Activated gamma-delta T cell (primary cell): Measurements from ENCODE around the gene PRRG3.
"Not testable (repeated sequence)": the region's sequence is repeated elsewhere in the genome, so short reads cannot be mapped to it uniquely, and the experiment has no call there.

Experiments used
- DNase-seq: peaks from one replicate; lab custom pipeline; 2025; lab: John Stamatoyannopoulos, UW
- total RNA-seq, 2 donors: gene quantifications; one replicate each; lab custom pipeline; 2026; lab: John Stamatoyannopoulos, UW

PRRG3 gene
- total RNA-seq: 0 to 0.05 reads per million in 2 donors

- DNase-seq: no peak
Measured at GRCh38 chrX:151694661-151695582, at the start of gene PRRG3. Gene PRRG3, plus strand, starts transcription at chrX:151695458. Its CDS starts 3,357 bp downstream, at chrX:151698815.

DNA sequence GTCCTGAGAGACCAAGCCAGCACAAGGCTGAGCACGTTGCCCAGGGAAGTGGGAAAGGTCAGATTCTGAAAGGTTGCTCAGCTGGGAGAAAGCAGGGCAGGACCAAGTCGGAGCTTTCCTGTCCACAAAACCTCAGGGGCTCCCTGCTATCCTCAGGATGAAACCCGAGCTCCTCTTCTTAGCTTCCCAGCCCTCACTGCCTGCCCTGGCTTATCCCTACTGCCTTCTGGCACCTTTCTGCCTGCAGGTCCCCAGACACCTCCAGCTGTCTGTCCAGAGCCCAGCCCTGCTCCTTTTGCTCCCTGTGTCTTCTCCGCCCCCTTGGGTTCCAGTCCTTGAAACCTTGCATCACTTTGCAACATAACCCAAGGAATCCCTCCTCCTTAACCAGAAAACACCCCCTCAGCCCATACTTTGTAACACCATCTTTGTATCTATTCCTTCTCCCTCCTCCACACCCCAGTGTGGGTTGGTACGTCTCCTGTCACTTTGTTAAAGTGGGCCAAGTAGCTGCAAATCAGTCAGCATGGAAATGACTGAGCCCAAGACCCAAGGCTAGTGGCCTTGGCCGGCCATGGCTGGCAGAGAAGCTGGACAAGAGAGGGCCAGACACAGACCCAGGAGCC lies 20.0 kb upstream of the PRRG3 start:
- DNase-seq: no peak

- no peak for DNase-seq
Measured at GRCh38 chrX:151676196-151676595, 19.1 kb upstream of the PRRG3 start.

DNA sequence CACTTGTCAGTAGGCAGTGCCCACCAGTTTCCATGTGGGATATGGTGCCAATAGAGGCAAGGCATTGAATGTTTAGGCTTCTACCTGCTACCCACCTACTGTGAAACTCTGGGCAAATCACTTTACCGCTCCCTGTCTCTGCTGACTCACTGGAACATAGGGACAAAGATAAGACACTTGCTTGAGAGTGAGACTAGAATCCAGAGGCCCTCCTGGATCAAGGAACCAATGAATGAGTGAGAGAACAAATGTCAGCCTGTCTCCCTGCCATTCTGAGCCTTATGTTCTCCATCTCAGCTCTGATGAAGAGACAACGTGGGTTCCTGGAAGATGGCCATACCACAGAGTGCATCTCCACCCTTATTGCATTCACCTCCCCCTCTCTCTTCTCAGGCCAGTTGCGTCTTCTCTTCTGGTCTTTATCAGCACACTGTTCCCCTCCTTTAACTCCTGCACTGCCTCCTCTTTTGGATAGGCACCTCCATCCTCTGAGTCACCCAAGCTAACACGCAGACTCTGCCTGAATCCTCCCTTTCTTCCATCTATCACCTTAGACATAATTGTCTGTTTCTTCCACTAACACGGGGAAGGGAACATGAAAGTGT lies 15.4 kb upstream of the PRRG3 start:
- no peak for DNase-seq

GRCh38 chrX:151680805-151681204 lies 14.5 kb upstream of the PRRG3 start:
- DNase-seq: no peak

GRCh38 chrX:151687635-151688034 lies 7.6 kb upstream of the PRRG3 start:
- DNase-seq: no peak

DNA sequence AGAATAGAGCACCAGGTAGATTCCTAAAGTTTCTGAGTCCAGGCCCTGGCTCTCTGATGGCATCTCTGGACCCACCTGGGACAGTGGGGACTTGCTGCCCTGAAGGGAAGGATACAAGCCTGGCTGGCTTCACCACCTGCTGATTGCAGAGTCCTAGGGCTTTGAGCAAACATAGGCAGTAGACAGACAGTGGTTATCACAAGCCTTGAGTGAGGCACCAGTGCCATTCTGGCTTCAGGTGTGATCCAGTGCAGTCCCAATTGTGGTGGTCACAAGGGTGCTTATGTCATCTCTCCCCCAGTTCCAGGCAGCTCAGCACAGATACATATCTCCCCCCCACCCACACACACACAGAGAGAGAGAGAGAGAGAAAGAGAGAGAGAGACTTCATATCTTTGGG lies 6.6 kb upstream of the PRRG3 start:
- DNase-seq: no peak

- no peak for DNase-seq
Measured at GRCh38 chrX:151692825-151693224, 2.4 kb upstream of the PRRG3 start.

GRCh38 chrX:151694121-151694520 lies 1.1 kb upstream of the PRRG3 start:
- no peak for DNase-seq

DNA sequence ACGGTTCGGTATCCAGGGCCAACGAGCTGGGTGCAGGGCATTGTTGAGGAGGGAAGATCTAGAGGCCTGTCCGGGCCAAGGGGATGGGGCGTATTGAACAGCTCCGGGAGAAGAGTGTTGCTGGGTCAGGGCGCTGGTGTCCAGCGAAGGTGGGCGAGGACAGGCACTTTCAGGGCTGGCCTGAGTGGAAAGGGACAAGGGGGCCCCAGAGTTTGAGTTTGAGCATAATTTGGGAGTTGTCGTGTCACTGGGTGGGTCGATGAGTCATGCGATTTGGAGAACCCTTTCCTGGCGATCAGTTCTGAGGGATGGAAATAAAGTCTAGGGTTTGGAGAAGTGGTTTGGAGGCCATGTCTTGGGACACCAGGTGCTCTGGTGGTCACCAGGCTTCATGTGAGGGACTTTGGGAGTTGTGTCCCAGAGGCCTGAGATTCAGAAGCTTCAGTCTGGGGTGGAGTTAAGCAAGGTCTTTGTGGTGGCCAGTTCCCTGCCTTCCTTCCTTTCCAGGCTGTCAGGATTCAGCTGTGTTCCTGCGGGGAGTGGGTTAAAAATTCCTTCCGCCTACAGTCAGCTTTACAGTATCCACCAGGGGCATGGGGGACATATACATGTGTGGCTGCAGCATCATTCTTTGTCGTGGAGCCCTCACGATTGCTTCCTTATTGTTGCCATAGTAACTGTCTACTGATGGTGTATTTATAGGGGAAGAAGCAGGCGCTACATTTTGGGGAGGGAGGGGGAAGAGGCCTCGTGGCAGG lies 504 bp downstream of the PRRG3 start:
- no peak for DNase-seq

- DNase-seq: not testable (repeated sequence)
Measured at GRCh38 chrX:151697082-151697481, 1.8 kb downstream of the PRRG3 start.

- DNase-seq: no peak
Measured at GRCh38 chrX:151697522-151697921, 2.3 kb downstream of the PRRG3 start.

DNA sequence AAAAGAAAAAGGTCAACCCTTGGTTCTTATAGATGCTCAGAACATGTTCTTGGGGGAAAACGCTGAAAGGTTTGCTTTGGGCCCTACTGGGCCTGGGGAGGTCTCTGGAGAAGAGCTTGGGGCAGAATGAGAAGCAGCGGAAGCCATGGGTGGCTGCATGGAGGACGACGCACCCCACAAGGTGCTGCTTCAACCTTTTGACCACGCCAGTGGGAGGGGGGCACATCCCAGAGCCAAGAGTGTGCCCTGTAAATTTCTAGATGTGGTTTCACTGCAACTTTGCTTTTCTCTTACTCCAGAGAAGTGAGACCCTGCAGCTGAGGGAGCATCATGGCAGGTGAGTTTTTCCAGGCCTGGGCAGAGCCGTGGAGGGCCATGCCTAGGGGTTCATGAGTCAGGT lies 3.2 kb downstream of the PRRG3 start:
- DNase-seq: no peak

DNA sequence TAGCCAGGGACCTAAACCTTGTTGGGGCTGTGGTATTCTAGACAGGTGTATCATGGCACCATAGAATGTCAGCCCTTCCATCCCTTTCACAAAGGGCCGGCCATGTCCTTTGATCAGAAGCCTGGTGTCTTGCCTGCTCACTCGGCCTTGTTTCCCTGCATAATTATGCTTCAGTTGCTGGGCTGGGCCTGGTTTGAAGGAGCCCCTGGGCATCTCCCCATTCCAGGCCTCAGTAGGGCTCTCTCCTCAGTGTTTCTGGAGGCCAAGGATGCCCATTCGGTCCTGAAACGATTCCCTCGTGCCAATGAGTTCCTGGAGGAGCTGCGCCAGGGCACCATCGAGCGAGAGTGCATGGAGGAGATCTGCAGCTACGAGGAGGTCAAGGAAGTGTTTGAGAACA lies 4.5 kb downstream of the PRRG3 start:
- DNase-seq: no peak

DNA sequence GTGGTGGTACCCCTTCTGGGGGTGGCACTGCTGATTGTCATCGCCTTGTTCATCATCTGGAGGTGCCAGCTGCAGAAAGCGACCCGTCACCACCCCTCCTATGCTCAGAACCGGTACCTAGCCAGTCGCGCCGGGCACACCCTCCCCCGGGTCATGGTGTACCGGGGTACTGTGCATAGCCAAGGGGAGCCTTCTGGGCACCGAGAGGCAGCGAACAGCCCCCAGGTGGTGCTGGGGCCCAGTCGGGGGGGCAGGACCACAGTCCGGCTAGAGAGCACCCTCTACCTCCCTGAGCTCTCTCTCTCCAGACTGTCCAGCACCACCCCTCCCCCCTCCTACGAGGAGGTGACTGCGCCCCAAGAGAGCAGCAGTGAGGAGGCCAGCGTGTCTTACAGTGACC lies 5.3 kb downstream of the PRRG3 start:
- DNase-seq: no peak

DNA sequence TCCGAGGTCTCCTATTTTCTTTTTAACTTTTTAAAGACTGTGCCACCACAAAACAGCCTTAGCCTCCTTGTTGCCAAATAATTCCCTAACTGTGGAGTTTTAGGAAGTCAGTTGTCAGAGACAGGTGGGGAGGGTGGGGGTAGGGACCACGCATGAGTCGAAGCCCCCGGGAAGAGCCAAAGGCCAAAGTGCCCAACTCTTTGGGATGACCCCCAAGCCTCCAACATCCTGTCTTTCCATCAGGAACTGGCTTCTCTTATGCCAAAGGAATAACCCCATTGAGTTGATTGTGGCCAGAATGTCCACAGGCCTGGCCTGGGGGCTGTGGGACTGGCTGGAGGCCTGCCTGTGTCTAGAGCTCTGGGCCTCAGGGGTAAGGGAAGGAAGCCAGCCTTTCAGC lies 5.8 kb downstream of the PRRG3 start:
- no peak for DNase-seq

GRCh38 chrX:151701531-151701930 lies 6.3 kb downstream of the PRRG3 start:
- no peak for DNase-seq

- no peak for DNase-seq
Measured at GRCh38 chrX:151702026-151702714, 6.9 kb downstream of the PRRG3 start.

GRCh38 chrX:151702741-151703340 lies 7.6 kb downstream of the PRRG3 start:
- DNase-seq: no peak

GRCh38 chrX:151703487-151703886 lies 8.2 kb downstream of the PRRG3 start:
- DNase-seq: no peak

DNA sequence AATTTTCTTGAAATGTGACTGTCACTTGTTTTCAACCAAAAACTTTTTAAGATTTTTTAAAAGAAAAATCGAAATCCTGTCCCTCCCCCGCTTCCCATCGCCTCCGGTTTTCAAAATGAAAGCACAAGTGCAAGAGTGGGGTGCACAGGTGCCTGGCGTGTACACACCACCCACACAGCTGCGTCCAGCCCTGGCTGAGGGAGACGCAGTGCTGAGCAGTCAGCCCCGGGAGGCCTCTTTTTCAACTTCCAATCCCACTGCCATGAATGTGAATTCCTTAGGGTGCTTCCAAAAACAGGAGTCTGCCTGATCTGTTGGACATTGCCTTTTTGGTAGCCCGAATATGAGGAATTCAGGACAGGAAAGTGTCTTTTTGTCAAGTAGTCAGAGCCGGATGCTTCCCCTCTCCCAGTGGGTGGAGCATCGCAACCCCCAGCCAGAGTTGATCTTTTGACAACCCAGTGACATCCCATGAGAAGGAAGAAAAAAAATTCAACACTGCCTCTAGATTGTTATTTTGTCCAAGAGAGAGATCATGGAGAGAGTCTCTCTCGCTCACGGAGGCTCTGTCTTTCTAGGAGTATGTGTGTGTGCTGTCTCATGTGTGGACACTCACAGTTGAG lies 8.9 kb downstream of the PRRG3 start:
- DNase-seq: no peak
